Neuronal stem cell (in vitro differentiated cells): ENCODE results near the gene ZFP3. TPM values are rescaled to one million over a fixed set of nuclear protein-coding genes. Genes with fewer than 3 reads are reported as not detected.

Source experiments
- small RNA-seq: library from polyadenylated mRNA; stranded (forward); fragments of <200 nt; extraction: miRNeasy Mini kit (QIAGEN cat#:217004); gene quantifications from one replicate; pipeline ENCODE3, GENCODE V24; 2013; ENCODE audit not compliant: insufficient read depth

Gene ZFP3

Small RNA genes within 50 kb of the gene (small RNA-seq; reads per million reads assigned to genes)
- not detected for gene AC012146.4
